Ovary (tissue), 3 donors: ENCODE data around the gene NEDD4.

Experiments
- CTCF ChIP-seq, 3 donors: fragments of 450-650 bp in 2 of 3; fragments of 200-600 bp in 1 of 3; IDR thresholded peaks; one replicate each; pipeline versions ENCODE4 v1.5.1 to v1.8.0; 2016 to 2022; ENCODE audit warnings: antibody characterized with exemption in 3 of 3, mild to moderate bottlenecking in 1 of 3
- EP300 ChIP-seq: sonication (generic); formaldehyde crosslinking; IDR thresholded peaks from one replicate; pipeline ENCODE4 v1.6.1; 2017; ENCODE audit warnings: antibody characterized with exemption
- donor health status: DM: no; HTN: no; CAD: no.

- TF ChIP-seq EP300 = no peak
- no peak for TF ChIP-seq CTCF (IDR thresholded peaks at IDR 0.05)
These were observed 209.1 kb downstream of the NEDD4 start for GRCh38 chr15:55784286-55784685.
